Endothelial cell of umbilical vein (primary cell): ENCODE results near the gene ZNRF1. TPM values are rescaled to one million over a fixed set of nuclear protein-coding genes. Genes with fewer than 3 reads are reported as not detected.

Experiments used
- BruUV-seq: library from RNA; stranded (reverse); fragments of 400-500 nt; replicated peaks from 2 replicates; lab custom pipeline; 2021; lab: Mats Ljungman, UMichigan
- CTCF ChIA-PET: fragments of 300-600, 350-600 bp; sonication (Branson Sonifier 250); formaldehyde crosslinking; loops from one replicate; lab custom pipeline; 2021; ENCODE audit warnings: antibody characterized with exemption, inconsistent platforms; lab: Charles Lee
- POLR2A ChIA-PET: fragments of 300-600, 350-600 bp; sonication (Branson Sonifier 250); formaldehyde crosslinking; loops from one replicate; lab custom pipeline; 2021; ENCODE audit warnings: antibody characterized with exemption, inconsistent platforms; lab: Charles Lee
- DNase-seq: peaks from one replicate; pipeline ENCODE4 v3.0.0-alpha.2; 2011; ENCODE audit warnings: low read depth, low spot score
- FAIRE-seq: peaks from 2 replicates; lab custom pipeline; 2011; peaks lifted over from hg19 to GRCh38; lab: Jason Lieb, UNC
- H2AFZ ChIP-seq: 2 replicates; pipeline ENCODE4 v1.6.0; 2012; ENCODE audit warnings: low read depth, low read length, control low read depth, inconsistent platforms
- H3K27ac ChIP-seq: 2 replicates; pipeline ENCODE4 v1.5.1; 2011; ENCODE audit warnings: low read depth, mild to moderate bottlenecking, control low read depth, low read length, moderate library complexity; ENCODE audit not compliant: insufficient read depth
- H3K27me3 ChIP-seq, 2 experiments: 2 replicates each; pipeline versions ENCODE4 v1.6.0 to v1.6.1; 2011; ENCODE audit warnings: low read length in 2 of 2, mixed read lengths in 1 of 2; ENCODE audit not compliant: control insufficient read depth in 2 of 2, insufficient read depth in 2 of 2
- H3K36me3 ChIP-seq, 2 experiments: 2 replicates in 1 of 2; 3 replicates in 1 of 2; pipeline ENCODE4 v1.5.1; 2011; ENCODE audit warnings: low read length in 2 of 2, mild to moderate bottlenecking in 1 of 2, moderate library complexity in 1 of 2; ENCODE audit not compliant: control insufficient read depth in 2 of 2, insufficient read depth in 2 of 2; ENCODE audit errors: extremely low read depth in 1 of 2
- H3K4me1 ChIP-seq: 3 replicates; pipeline ENCODE4 v1.5.1; 2011; ENCODE audit warnings: mild to moderate bottlenecking, low read length; ENCODE audit not compliant: control insufficient read depth, insufficient read depth; ENCODE audit errors: extremely low read depth
- H3K4me2 ChIP-seq: 2 replicates; pipeline ENCODE4 v1.6.1; 2011; ENCODE audit warnings: low read length, control low read depth, mixed read lengths; ENCODE audit not compliant: insufficient read depth
- H3K4me3 ChIP-seq, 3 experiments: fragments of 200-600 bp in 1 of 3; sonication (generic), shearing (Covaris generic) in 1 of 3; replicated peaks in 1 of 3; 2 replicates each; pipeline ENCODE4 v1.5.1; 2011 to 2016; ENCODE audit warnings: control low read depth in 3 of 3, low read length in 3 of 3, mild to moderate bottlenecking in 2 of 3, inconsistent platforms in 1 of 3, low read depth in 1 of 3, moderate library complexity in 1 of 3; ENCODE audit not compliant: insufficient read depth in 1 of 3
- H3K79me2 ChIP-seq: 2 replicates; pipeline ENCODE4 v1.6.0; 2012; ENCODE audit warnings: low read length, inconsistent platforms; ENCODE audit not compliant: control insufficient read depth, insufficient read depth
- H3K9ac ChIP-seq: replicated peaks from 2 replicates; pipeline ENCODE3; 2011; ENCODE audit warnings: low read length, control low read depth; ENCODE audit not compliant: insufficient read depth; ENCODE audit errors: extremely low read depth
- H3K9me1 ChIP-seq: replicated peaks from 3 replicates; pipeline ENCODE4 v1.6.0; 2011; ENCODE audit warnings: mild to moderate bottlenecking, low read length; ENCODE audit not compliant: control insufficient read depth, insufficient read depth; ENCODE audit errors: extremely low read depth
- H3K9me3 ChIP-seq: replicated peaks from 2 replicates; pipeline ENCODE4 v1.5.1; 2012; ENCODE audit warnings: low read length, inconsistent platforms; ENCODE audit not compliant: control insufficient read depth, insufficient read depth
- H4K20me1 ChIP-seq: replicated peaks from 2 replicates; pipeline ENCODE3; 2011; ENCODE audit warnings: mild to moderate bottlenecking, low read length; ENCODE audit not compliant: control insufficient read depth, insufficient read depth; ENCODE audit errors: extremely low read depth
- FOS ChIP-seq: IDR thresholded peaks from 2 replicates; pipeline ENCODE4 v1.6.1; 2011; ENCODE audit warnings: mild to moderate bottlenecking, low read length, moderate library complexity, borderline replicate concordance; ENCODE audit not compliant: insufficient read depth
- JUN ChIP-seq: IDR thresholded peaks from 2 replicates; pipeline ENCODE4 v1.6.1; 2011; ENCODE audit warnings: borderline replicate concordance, low read depth; ENCODE audit not compliant: insufficient read length, insufficient read depth
- MAX ChIP-seq: IDR thresholded peaks from 2 replicates; pipeline ENCODE4 v1.6.1; 2011; ENCODE audit not compliant: insufficient read depth, insufficient read length
- MYC ChIP-seq: IDR thresholded peaks from one replicate; pipeline ENCODE4 v1.6.1; 2011; ENCODE audit warnings: mild to moderate bottlenecking, low read depth, low read length
- POLR2AphosphoS5 ChIP-seq: IDR thresholded peaks from 2 replicates; pipeline ENCODE4 v1.6.1; 2012; ENCODE audit warnings: low read depth, mild to moderate bottlenecking, control low read depth, low read length, moderate library complexity; ENCODE audit not compliant: insufficient read depth
- dilution Hi-C: fragments of 300-500 bp; cut with MboI; formaldehyde crosslinking; loops from one replicate; pipeline ENCODE4 v1.15.0; 2019; ENCODE audit warnings: low sequenced_read_pairs; ENCODE audit not compliant: extremely low pct_ligation_motif_present
- intact Hi-C: fragments of 100-400 bp; cut with micrococcal nuclease; formaldehyde crosslinking; loops from one replicate; pipeline ENCODE4 v1.10.0; 2022
- polyA plus RNA-seq, 4 experiments: library from polyadenylated mRNA; depleted of rRNA in 3 of 4; stranded (reverse) in 3 of 4; unstranded in 1 of 4; fragments of >200 nt; gene quantifications; 2 replicates each; pipeline versions ENCODE4 v1.2.1 to v1.2.3, GENCODE V29; 2011 to 2012; ENCODE audit warnings: missing spikeins in 1 of 4
- total RNA-seq: library from RNA; stranded (reverse); gene quantifications from 2 replicates; pipeline ENCODE4 v1.2.3, GENCODE V29; 2021
- TF ChIP-seq, protein P1 (sequence below), 2 donors: IDR thresholded peaks; 1 replicate in 1 of 2; 2 replicates in 1 of 2; pipeline ENCODE4 v1.5.1; 2011; ENCODE audit warnings: low read length in 2 of 2, mild to moderate bottlenecking in 2 of 2, moderate library complexity in 2 of 2, control low read depth in 1 of 2, inconsistent platforms in 1 of 2, low read depth in 1 of 2; ENCODE audit not compliant: insufficient read depth in 1 of 2; ENCODE audit errors: extremely low read depth in 1 of 2

The ZNRF1 gene
- total and polyA plus RNA-seq, 2 donors (not counting 3 experiments of a cell fraction or from before 2014, with no cell fraction given): 23.7 to 34.9 TPM

- no TSS peak for BruUV-seq
- dilution Hi-C loops: no loop called here
- no peaks in the 10 kb centered on the region for H4K20me1 ChIP-seq
These were observed 153.8 kb downstream of the ZNRF1 start for GRCh38 chr16:75152635-75153034.

More at GRCh38 chr16:75152635-75153034, 153.8 kb downstream of the ZNRF1 start:
- FAIRE-seq (no peak), DNase-seq (no peak)
- H3K9me1 ChIP-seq: no peaks in the 10 kb centered on the region
- H3K36me3 ChIP-seq: peaks cover 0 to 3% of the 10 kb centered on the region in 2 experiments
- no peak overlapping the region for H3K9ac ChIP-seq
- peaks cover 25% of the 10 kb centered on the region for H3K79me2 ChIP-seq
- no peak for TF ChIP-seq MAX
- TF ChIP-seq JUN: no peak
- TF ChIP-seq FOS: no peak
- no peak for TF ChIP-seq MYC
- TF ChIP-seq POLR2AphosphoS5: no peak
- TF ChIP-seq, protein P1, sequence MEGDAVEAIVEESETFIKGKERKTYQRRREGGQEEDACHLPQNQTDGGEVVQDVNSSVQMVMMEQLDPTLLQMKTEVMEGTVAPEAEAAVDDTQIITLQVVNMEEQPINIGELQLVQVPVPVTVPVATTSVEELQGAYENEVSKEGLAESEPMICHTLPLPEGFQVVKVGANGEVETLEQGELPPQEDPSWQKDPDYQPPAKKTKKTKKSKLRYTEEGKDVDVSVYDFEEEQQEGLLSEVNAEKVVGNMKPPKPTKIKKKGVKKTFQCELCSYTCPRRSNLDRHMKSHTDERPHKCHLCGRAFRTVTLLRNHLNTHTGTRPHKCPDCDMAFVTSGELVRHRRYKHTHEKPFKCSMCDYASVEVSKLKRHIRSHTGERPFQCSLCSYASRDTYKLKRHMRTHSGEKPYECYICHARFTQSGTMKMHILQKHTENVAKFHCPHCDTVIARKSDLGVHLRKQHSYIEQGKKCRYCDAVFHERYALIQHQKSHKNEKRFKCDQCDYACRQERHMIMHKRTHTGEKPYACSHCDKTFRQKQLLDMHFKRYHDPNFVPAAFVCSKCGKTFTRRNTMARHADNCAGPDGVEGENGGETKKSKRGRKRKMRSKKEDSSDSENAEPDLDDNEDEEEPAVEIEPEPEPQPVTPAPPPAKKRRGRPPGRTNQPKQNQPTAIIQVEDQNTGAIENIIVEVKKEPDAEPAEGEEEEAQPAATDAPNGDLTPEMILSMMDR (IDR thresholded peaks at IDR 0.05; ENCODE audit: extremely low read depth in 1 of 2, insufficient read depth in 1 of 2, low read depth in 1 of 2, low read length in 2 of 2): no peak
- H3K4me2 ChIP-seq: no peak overlapping the region
- POLR2A ChIA-PET: no interaction called here
- H3K9me3 ChIP-seq: no peaks in the 10 kb centered on the region
- intact Hi-C loops: no loop called here
- no peaks in the 10 kb centered on the region for H3K27me3 ChIP-seq
- peaks cover 6% of the 10 kb centered on the region for H3K4me1 ChIP-seq
- CTCF ChIA-PET: no interaction called here
- H3K27ac ChIP-seq: no peak overlapping the region
- H2AFZ ChIP-seq: no peak overlapping the region
- no peak overlapping the region for H3K4me3 ChIP-seq
